Lower leg skin (tissue), 3 donors: ENCODE data around the gene MROH2A.

ENCODE experiments used
- CTCF ChIP-seq, 3 donors: fragments of 450-650 bp; IDR thresholded peaks; one replicate each; pipeline ENCODE4 v1.5.1; 2016; ENCODE audit warnings: antibody characterized with exemption in 3 of 3, mild to moderate bottlenecking in 3 of 3, moderate library complexity in 2 of 3
- POLR2A ChIP-seq, 2 donors: fragments of 450-650 bp; IDR thresholded peaks; one replicate each; pipeline ENCODE4 v1.6.1; 2016 to 2017; ENCODE audit warnings: antibody characterized with exemption in 2 of 2, mild to moderate bottlenecking in 1 of 2, moderate library complexity in 1 of 2

- TF ChIP-seq CTCF (IDR thresholded peaks at IDR 0.05) (no peak), POLR2A (IDR thresholded peaks at IDR 0.05) (no peak)
Observed at GRCh38 chr2:233816334-233816733, 38.2 kb downstream of the MROH2A start.
